PC-3 (cell line): Measurements from ENCODE around the gene TET2.

Source experiments
- EZH2 ChIP-seq: fragments of 300-600 bp; sonication (generic); IDR thresholded peaks from one replicate; pipeline ENCODE4 v1.6.1; 2017; ENCODE audit warnings: antibody characterized with exemption, mild to moderate bottlenecking, low read length; ENCODE audit not compliant: unreplicated experiment
- TF ChIP-seq, protein P1 (sequence below): fragments of 300-600 bp; sonication (generic); conservative IDR thresholded peaks from 2 replicates; pipeline ENCODE4 v1.5.1; 2017; ENCODE audit warnings: antibody characterized with exemption, low read depth, mild to moderate bottlenecking, low read length

GRCh38 chr4:105265689-105266088, 119.0 kb downstream of the TET2 start:
- TF ChIP-seq, protein P1, sequence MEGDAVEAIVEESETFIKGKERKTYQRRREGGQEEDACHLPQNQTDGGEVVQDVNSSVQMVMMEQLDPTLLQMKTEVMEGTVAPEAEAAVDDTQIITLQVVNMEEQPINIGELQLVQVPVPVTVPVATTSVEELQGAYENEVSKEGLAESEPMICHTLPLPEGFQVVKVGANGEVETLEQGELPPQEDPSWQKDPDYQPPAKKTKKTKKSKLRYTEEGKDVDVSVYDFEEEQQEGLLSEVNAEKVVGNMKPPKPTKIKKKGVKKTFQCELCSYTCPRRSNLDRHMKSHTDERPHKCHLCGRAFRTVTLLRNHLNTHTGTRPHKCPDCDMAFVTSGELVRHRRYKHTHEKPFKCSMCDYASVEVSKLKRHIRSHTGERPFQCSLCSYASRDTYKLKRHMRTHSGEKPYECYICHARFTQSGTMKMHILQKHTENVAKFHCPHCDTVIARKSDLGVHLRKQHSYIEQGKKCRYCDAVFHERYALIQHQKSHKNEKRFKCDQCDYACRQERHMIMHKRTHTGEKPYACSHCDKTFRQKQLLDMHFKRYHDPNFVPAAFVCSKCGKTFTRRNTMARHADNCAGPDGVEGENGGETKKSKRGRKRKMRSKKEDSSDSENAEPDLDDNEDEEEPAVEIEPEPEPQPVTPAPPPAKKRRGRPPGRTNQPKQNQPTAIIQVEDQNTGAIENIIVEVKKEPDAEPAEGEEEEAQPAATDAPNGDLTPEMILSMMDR = no peak
- no peak for TF ChIP-seq EZH2
